HepG2 (cell line): ENCODE results near the gene GATM. TPM values are rescaled to one million over a fixed set of nuclear protein-coding genes. Genes with fewer than 3 reads are reported as not detected.

ENCODE experiments used
- ATAC-seq: fragments of 200-7000 bp; cut with Tn5 transposase; 3 replicates; pipeline ENCODE4 v1.9.1; 2020; ENCODE audit warnings: mild to moderate bottlenecking, moderate library complexity
- BruUV-seq: library from RNA; stranded (reverse); fragments of 400-500 nt; replicated peaks from 2 replicates; lab custom pipeline; 2021; lab: Mats Ljungman, UMichigan
- CTCF ChIA-PET: fragments of 300-600 bp; formaldehyde crosslinking; extraction: SDS; loops from one replicate; lab custom pipeline; 2021; ENCODE audit warnings: low total read pairs, inconsistent platforms, low intra/inter-chr PET ratio; lab: Yijun Ruan, JAX
- POLR2A ChIA-PET: fragments of 350-600 bp; sonication (Branson Sonifier 250); formaldehyde crosslinking; loops from one replicate; lab custom pipeline; 2020; ENCODE audit warnings: antibody characterized with exemption, inconsistent platforms; lab: Yijun Ruan, JAX
- DNase-seq: peaks from one replicate; pipeline ENCODE4 v3.0.0-alpha.2; 2015; ENCODE audit warnings: low spot score
- FAIRE-seq: peaks from 3 replicates; lab custom pipeline; 2011; peaks lifted over from hg19 to GRCh38; lab: Jason Lieb, UNC
- H2AFZ ChIP-seq: one replicate; pipeline ENCODE4 v1.6.1; 2011; ENCODE audit warnings: low read length, inconsistent platforms
- H3K27ac ChIP-seq: fragments of 300-600 bp; 3 replicates; pipeline ENCODE4 v1.8.0; 2011; ENCODE audit warnings: mixed run types, mild to moderate bottlenecking, mixed read lengths, low read length, inconsistent platforms; ENCODE audit not compliant: insufficient read depth; ENCODE audit errors: extremely low read length
- H3K27me3 ChIP-seq, 2 experiments: fragments of 200-600 bp in 1 of 2; 2 replicates in 1 of 2; 3 replicates in 1 of 2; pipeline versions ENCODE4 v1.6.0 to v1.8.0; 2011; ENCODE audit warnings: low read length in 2 of 2, mild to moderate bottlenecking in 2 of 2, moderate library complexity in 2 of 2, inconsistent platforms in 1 of 2; ENCODE audit not compliant: insufficient read depth in 2 of 2, control insufficient read depth in 1 of 2
- H3K36me3 ChIP-seq, 2 experiments: fragments of 200-600 bp in 1 of 2; replicated peaks in 1 of 2; 2 replicates in 1 of 2; 3 replicates in 1 of 2; pipeline versions ENCODE4 v1.5.1 to v1.8.0; 2011; ENCODE audit warnings: low read length in 2 of 2, inconsistent platforms in 1 of 2; ENCODE audit not compliant: insufficient read depth in 2 of 2, control insufficient read depth in 1 of 2
- H3K4me1 ChIP-seq: 2 replicates; pipeline ENCODE4 v1.5.1; 2012; ENCODE audit warnings: low read length, inconsistent platforms; ENCODE audit not compliant: insufficient read depth
- H3K4me2 ChIP-seq: 2 replicates; pipeline ENCODE4 v1.6.0; 2011; ENCODE audit warnings: low read depth, low read length, inconsistent platforms
- H3K4me3 ChIP-seq, 3 experiments: fragments of 200-600 bp in 1 of 3; sonication (generic), shearing (Covaris generic) in 1 of 3; replicated peaks in 1 of 3; 2 replicates each; pipeline ENCODE4 v1.5.1; 2011 to 2016; ENCODE audit warnings: low read length in 3 of 3, inconsistent platforms in 2 of 3, low read depth in 2 of 3, mild to moderate bottlenecking in 2 of 3, control low read depth in 1 of 3, mixed read lengths in 1 of 3; ENCODE audit not compliant: insufficient read depth in 1 of 3
- H3K79me2 ChIP-seq: one replicate; pipeline ENCODE4 v1.6.1; 2011; ENCODE audit warnings: low read length, inconsistent platforms; ENCODE audit not compliant: insufficient read depth
- H3K9ac ChIP-seq: 2 replicates; pipeline ENCODE4 v1.6.0; 2011; ENCODE audit warnings: mild to moderate bottlenecking, low read depth, low read length, inconsistent platforms; ENCODE audit not compliant: insufficient read depth
- H3K9me3 ChIP-seq: 2 replicates; pipeline ENCODE4 v1.5.1; 2012; ENCODE audit warnings: mild to moderate bottlenecking, low read length
- H4K20me1 ChIP-seq: 2 replicates; pipeline ENCODE4 v1.6.0; 2011; ENCODE audit warnings: inconsistent platforms, mild to moderate bottlenecking, low read length, moderate library complexity; ENCODE audit not compliant: insufficient read depth
- CBFB ChIP-seq: sonication (generic); formaldehyde crosslinking; IDR thresholded peaks from 2 replicates; pipeline ENCODE4 v1.4.0; 2020; ENCODE audit warnings: missing genetic modification reagents
- GATAD1 ChIP-seq: IDR thresholded peaks from 2 replicates; pipeline ENCODE4 v1.6.1; 2016; ENCODE audit warnings: missing genetic modification reagents, missing compliant biosample characterization
- HNF4A ChIP-seq: sonication (generic); formaldehyde crosslinking; IDR thresholded peaks from 2 replicates; pipeline ENCODE4 v1.4.0; 2020; ENCODE audit warnings: missing genetic modification reagents
- NR3C1 ChIP-seq: sonication (generic); formaldehyde crosslinking; IDR thresholded peaks from 2 replicates; pipeline ENCODE4 v1.4.0; 2020; ENCODE audit warnings: missing genetic modification reagents
- SYNCRIP ChIP-seq: fragments of 200-400 bp; formaldehyde crosslinking; IDR thresholded peaks from 2 replicates; pipeline ENCODE4 v1.6.1; 2018; ENCODE audit warnings: mild to moderate bottlenecking, low read depth, low read length; ENCODE audit not compliant: insufficient read depth
- YEATS2 ChIP-seq: sonication (generic); formaldehyde crosslinking; IDR thresholded peaks from 2 replicates; pipeline ENCODE4 v1.4.0; 2020; ENCODE audit warnings: missing genetic modification reagents, borderline replicate concordance
- ZBTB10 ChIP-seq: sonication (generic); formaldehyde crosslinking; IDR thresholded peaks from 2 replicates; pipeline ENCODE4 v1.4.0; 2020; ENCODE audit warnings: missing genetic modification reagents, borderline replicate concordance
- ZNF788 ChIP-seq: sonication (generic); formaldehyde crosslinking; IDR thresholded peaks from 2 replicates; pipeline ENCODE4 v1.5.0; 2020; ENCODE audit warnings: mild to moderate bottlenecking, missing genetic modification reagents, borderline replicate concordance
- WGBS: methylation state at CpG from one replicate; pipeline ENCODE4 v1.1.6; 2017; ENCODE audit warnings: low lambda C conversion rate; 5-methylcytosine and 5-hydroxymethylcytosine counted together
- in situ Hi-C: cut with HindIII; loops from 2 replicates; pipeline ENCODE4 v1.10.0; 2017; ENCODE audit warnings: low pct_unique_long_range_greater_than_20kb; ENCODE audit not compliant: extremely low pct_ligation_motif_present
- intact Hi-C: fragments of 100-400 bp; cut with micrococcal nuclease; formaldehyde crosslinking; loops from one replicate; pipeline ENCODE4 v1.10.0; 2022; ENCODE audit not compliant: unreplicated experiment
- polyA plus RNA-seq, 8 experiments: library from polyadenylated mRNA; depleted of rRNA in 3 of 8; stranded (reverse) in 7 of 8; unstranded in 1 of 8; fragments of >200 nt; fragmentation: Illumina TruSeq in 4 of 8; extraction: Trizol in 4 of 8; gene quantifications; 2 replicates each; pipeline versions ENCODE4 v1.2.1 to v1.2.3, GENCODE V29; 2011 to 2016; ENCODE audit warnings: low read depth in 4 of 8, missing spikeins in 1 of 8, mixed read lengths in 1 of 8; ENCODE audit not compliant: insufficient read depth in 1 of 8
- total RNA-seq, 5 experiments: library from RNA; depleted of rRNA; stranded (reverse); fragments of >200 nt; fragmentation: Illumina TruSeq; extraction: Trizol; gene quantifications; 2 replicates each; pipeline ENCODE4 v1.2.3, GENCODE V29; 2016; ENCODE audit warnings: low read depth in 1 of 5

GATM gene
- total and polyA plus RNA-seq, 2 of the 13 experiments (the other 11 are each of a cell fraction or from before 2014, with no cell fraction given) = 2.1 to 16.8 TPM

- H3K27me3 ChIP-seq = no peaks in the 10 kb centered on the region
- TF ChIP-seq HNF4A = 0 out of 2 replicates have a peak, but pooled peaks have one; percentile 25
- no peak for TF ChIP-seq CBFB
- H3K27ac ChIP-seq = no peak overlapping the region
- intact Hi-C loops = no loop called here
- no peak for ATAC-seq
- in situ Hi-C loops = no loop called here
- peaks cover 15% of the 10 kb centered on the region for H3K4me1 ChIP-seq
- ChIA-PET POLR2A (no interaction called here), CTCF (no interaction called here)
- no peaks in the 10 kb centered on the region for H3K9me3 ChIP-seq
- H3K4me3 ChIP-seq = no peak overlapping the region
- no peak for DNase-seq
- no peak overlapping the region for H3K9ac ChIP-seq
- 95% methylated on average over 7 of the region's 7 CpGs for WGBS
- no TSS peak for BruUV-seq
- H3K79me2 ChIP-seq = no peaks in the 10 kb centered on the region
- FAIRE-seq = no peak
- peaks cover 0 to 11% of the 10 kb centered on the region in 2 experiments; a peak in 1 of 5 replicates for H3K36me3 ChIP-seq
- no peaks in the 10 kb centered on the region for H4K20me1 ChIP-seq
- H2AFZ ChIP-seq = no peak overlapping the region
- H3K4me2 ChIP-seq = no peak overlapping the region
Measured at GRCh38 chr15:45361878-45362277, 16.5 kb downstream of the GATM start.

- Histone ChIP-seq H4K20me1 (no peaks in the 10 kb centered on the region), H3K9me3 (no peaks in the 10 kb centered on the region), H3K36me3 (no peaks in the 10 kb centered on the region; a peak in 1 of 5 replicates), H3K4me1 (no peaks in the 10 kb centered on the region), H2AFZ (no peak overlapping the region), H3K4me2 (no peak overlapping the region), H3K9ac (no peak overlapping the region), H3K27me3 (no peaks in the 10 kb centered on the region), H3K27ac (no peak overlapping the region), H3K79me2 (no peaks in the 10 kb centered on the region), H3K4me3 (no peak overlapping the region)
- intact Hi-C loops (no loop called here), in situ Hi-C loops (no loop called here)
- no peak for TF ChIP-seq SYNCRIP
- no peak for TF ChIP-seq GATAD1 (CRISPR knock-in tag)
- no peak for TF ChIP-seq ZNF788 (CRISPR knock-in tag)
- no peak for TF ChIP-seq NR3C1
- TF ChIP-seq ZBTB10 (CRISPR knock-in tag) = no peak
- no peak for TF ChIP-seq YEATS2 (CRISPR knock-in tag)
- ATAC-seq (no peak), DNase-seq (no peak), FAIRE-seq (no peak)
- ChIA-PET CTCF (no interaction called here), POLR2A (no interaction called here)
- 94% methylated on average over 2 of the region's 2 CpGs for WGBS
- no TSS peak for BruUV-seq
Measured at GRCh38 chr15:45355860-45356259, 22.5 kb downstream of the GATM start.
